Measurements from ENCODE around the gene SPATS2. TPM values are rescaled to one million over a fixed set of nuclear protein-coding genes. Genes with fewer than 3 reads are reported as not detected.

The SPATS2 gene
- polyA plus RNA-seq, 1 of the 3 experiments (the other 2 are of a cell fraction), result 72.9 TPM

DNA sequence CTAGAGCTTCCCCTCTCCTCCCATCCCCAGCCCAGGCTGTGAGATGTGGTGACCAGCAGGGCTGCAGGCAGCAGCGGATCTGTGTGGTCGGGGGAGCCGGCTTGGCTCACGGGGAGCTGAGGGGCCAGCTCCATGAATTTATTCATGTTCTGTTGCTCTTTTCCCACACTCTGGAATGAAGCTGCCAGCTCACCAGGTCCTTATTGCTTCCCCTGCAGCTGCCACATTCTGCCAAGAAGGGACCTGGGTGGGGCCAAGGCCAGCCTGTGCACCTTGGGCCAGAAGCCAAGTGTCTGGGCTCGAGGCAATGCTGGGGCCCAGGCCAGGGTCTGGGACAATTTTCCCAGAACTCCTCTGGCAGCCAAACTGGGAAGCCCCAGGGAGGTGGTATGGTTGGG is 27.8 kb upstream of the SPATS2 start:
- Histone ChIP-seq H4K20me1 (ENCODE audit: insufficient read depth) (no peaks in the 10 kb centered on the region), H3K36me3 (replicated peaks in 1 of 2; ENCODE audit: control insufficient read depth in 1 of 2, insufficient read depth in 2 of 2, low read length in 1 of 2) (no peaks in the 10 kb centered on the region), H3K4me3 (ENCODE audit: low read depth in 2 of 2, low read length in 1 of 2) (no peak overlapping the region), H3K4me2 (no peak overlapping the region), H3K27ac (ENCODE audit: low read depth in 2 of 2, low read length in 1 of 2) (no peak overlapping the region), H3K79me2 (ENCODE audit: insufficient read depth) (no peaks in the 10 kb centered on the region), H3K4me1 (ENCODE audit: control insufficient read depth in 1 of 2, insufficient read depth in 2 of 2, low read depth in 1 of 2, low read length in 1 of 2) (peaks cover 0 to 21% of the 10 kb centered on the region in 2 experiments; a peak in 1 of 4 replicates), H3F3A (replicated peaks; ENCODE audit: insufficient read depth) (peaks cover 17% of the 10 kb centered on the region), H3K9me2 (no peaks in the 10 kb centered on the region), H2AFZ (ENCODE audit: low read depth) (no peak overlapping the region), H3K27me3 (ENCODE audit: insufficient read depth) (no peaks in the 10 kb centered on the region), H3K9me3 (no peaks in the 10 kb centered on the region), H3K9ac (no peak overlapping the region)
- ChIA-PET POLR2A (interaction anchor here (0.6 kb wide), 1 partner anchor 141 kb away, joined by 3 read pairs; no protein-coding TSS in a partner anchor), CTCF (interaction anchor here (0.9 to 15.9 kb wide), 4 partner anchors 7 to 46 kb away, joined by 3 to 658 read pairs (median 36); partner anchors contain the start of genes DNAJC22 and PRPH)
- 67% methylated on average over 5 of the region's 5 CpGs for WGBS (ENCODE audit: low lambda C conversion rate)
- DNase-seq, result peak; percentile 30
- no peak for TF ChIP-seq ELF1 (IDR thresholded peaks at IDR 0.05)
- TF ChIP-seq FOXM1 (IDR thresholded peaks at IDR 0.05; ENCODE audit: low read depth), result no peak
- no peak for TF ChIP-seq JUND (IDR thresholded peaks at IDR 0.05)
- TF ChIP-seq NRF1 (IDR thresholded peaks at IDR 0.05; ENCODE audit: low read depth, low read length), result no peak
- TF ChIP-seq TEAD4 (IDR thresholded peaks at IDR 0.05; ENCODE audit: borderline replicate concordance, insufficient read depth), result no peak
- no peak for TF ChIP-seq EP300 (IDR thresholded peaks at IDR 0.05; ENCODE audit: borderline replicate concordance in 1 of 2, low read depth in 1 of 2, low read length in 1 of 2)
- TF ChIP-seq NFIC (IDR thresholded peaks at IDR 0.05; ENCODE audit: borderline replicate concordance), result no peak
- no peak for TF ChIP-seq TAF1 (IDR thresholded peaks at IDR 0.05; ENCODE audit: borderline replicate concordance, low read depth, low read length)
- no peak for TF ChIP-seq FOSL2 (IDR thresholded peaks at IDR 0.05; ENCODE audit: borderline replicate concordance, low read depth)
- TF ChIP-seq, protein P1, sequence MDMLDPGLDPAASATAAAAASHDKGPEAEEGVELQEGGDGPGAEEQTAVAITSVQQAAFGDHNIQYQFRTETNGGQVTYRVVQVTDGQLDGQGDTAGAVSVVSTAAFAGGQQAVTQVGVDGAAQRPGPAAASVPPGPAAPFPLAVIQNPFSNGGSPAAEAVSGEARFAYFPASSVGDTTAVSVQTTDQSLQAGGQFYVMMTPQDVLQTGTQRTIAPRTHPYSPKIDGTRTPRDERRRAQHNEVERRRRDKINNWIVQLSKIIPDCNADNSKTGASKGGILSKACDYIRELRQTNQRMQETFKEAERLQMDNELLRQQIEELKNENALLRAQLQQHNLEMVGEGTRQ (IDR thresholded peaks at IDR 0.05; ENCODE audit: borderline replicate concordance, low read depth, low read length), result no peak
- no peak for TF ChIP-seq ZBTB33 (IDR thresholded peaks at IDR 0.05; ENCODE audit: borderline replicate concordance, low read depth)
- TF ChIP-seq MAX (IDR thresholded peaks at IDR 0.05; ENCODE audit: low read depth), result no peak
- TF ChIP-seq RAD21 (IDR thresholded peaks at IDR 0.05; ENCODE audit: low read length), result no peak
- no peak for TF ChIP-seq REST (IDR thresholded peaks at IDR 0.05; ENCODE audit: low read depth, low read length)
- no peak for TF ChIP-seq CHD2 (IDR thresholded peaks at IDR 0.05; ENCODE audit: low read length, partially characterized antibody)
- no peak for TF ChIP-seq RCOR1 (IDR thresholded peaks at IDR 0.05; ENCODE audit: low read length)
- TF ChIP-seq IRF3 (IDR thresholded peaks at IDR 0.05; ENCODE audit: low read depth, low read length), result no peak
- no peak for TF ChIP-seq YY1 (IDR thresholded peaks at IDR 0.05; ENCODE audit: low read depth)
- no peak for TF ChIP-seq RFX5 (IDR thresholded peaks at IDR 0.05; ENCODE audit: low read length)
